Kidney glomerular epithelial cell (primary cell): ENCODE measurements around the gene DENND2D.
"Not testable (repeated sequence)": the region's sequence is repeated elsewhere in the genome, so short reads cannot be mapped to it uniquely, and the experiment has no call there.

Source experiments
- DNase-seq: peaks from one replicate; lab custom pipeline; 2025; lab: John Stamatoyannopoulos, UW

Gene DENND2D

DNA sequence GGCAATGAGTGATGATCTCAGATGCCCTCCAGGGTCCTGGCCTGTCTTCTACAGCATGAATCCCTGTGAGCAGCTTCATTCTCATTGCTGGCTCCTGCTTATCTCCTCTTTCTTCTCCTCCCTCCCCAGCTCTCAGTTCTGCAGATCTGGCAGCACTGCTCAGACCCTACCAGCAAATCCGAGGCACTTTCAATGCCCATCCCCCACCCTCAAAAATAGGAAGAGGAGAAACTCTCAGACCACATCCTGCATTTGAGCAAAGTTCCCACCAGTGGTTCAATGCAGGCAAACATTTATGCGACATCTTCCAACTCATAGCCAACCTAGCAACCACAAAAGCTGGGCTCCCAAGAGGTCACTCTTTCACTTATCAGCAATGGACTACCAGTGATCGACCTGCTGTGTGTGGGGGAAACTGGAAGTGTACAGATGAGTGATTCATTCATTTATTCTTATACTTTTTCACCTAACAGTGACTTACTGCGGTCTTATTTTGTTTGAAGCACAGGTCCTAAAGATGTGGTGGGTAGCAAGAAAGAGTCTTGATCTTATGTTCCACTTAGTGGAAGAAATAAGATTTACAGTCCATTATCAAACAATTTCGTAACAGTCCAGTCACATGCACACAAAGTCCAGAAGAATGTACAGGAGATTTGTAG, 21.3 kb upstream of the DENND2D start:
- no peak for DNase-seq

DNA sequence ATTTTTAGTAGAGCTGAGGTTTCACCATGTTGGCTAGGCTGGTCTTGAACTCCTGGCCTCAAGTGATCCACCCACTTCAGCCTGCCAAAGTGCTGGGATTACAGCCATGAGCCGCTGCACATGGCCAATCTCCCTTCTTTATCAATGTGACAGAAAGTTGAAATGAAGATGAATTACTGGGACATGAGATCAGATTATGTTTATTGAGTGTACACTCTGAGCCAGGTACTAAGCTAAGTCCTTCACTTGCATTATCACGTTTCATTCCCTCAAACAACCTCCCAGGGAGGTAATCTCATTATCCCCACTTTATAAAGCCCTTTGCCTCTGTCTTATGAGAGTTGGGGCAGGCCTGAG, 20.8 kb upstream of the DENND2D start:
- no peak for DNase-seq

DNA sequence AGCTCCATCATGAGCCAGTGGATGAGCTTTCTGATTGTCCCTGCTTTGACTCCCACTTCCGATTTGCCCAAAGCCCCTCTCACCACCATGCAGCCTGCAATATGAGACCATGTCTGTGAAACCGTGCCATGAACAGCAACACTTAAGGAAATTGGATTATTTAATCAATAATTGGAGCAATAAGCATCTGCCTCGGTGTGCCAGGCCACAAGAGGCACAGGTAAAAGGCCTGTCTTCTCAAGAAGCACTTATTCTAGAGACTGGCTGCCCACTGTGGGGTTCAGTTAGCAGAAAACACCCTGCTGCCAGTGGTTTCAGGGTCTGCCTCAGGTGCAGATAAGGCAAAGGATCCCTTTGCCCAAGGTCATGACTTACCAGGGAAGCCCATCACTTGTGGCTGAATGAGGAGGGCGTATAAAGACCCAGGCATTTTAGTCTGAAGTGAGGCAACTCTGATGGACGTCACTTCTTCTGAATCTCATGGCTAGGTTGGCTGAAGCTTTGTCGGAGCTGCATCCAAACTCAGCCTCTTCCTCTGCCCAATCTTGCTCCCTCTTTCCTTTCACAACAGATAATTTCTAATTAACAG, 19.9 kb upstream of the DENND2D start:
- DNase-seq: no peak

DNA sequence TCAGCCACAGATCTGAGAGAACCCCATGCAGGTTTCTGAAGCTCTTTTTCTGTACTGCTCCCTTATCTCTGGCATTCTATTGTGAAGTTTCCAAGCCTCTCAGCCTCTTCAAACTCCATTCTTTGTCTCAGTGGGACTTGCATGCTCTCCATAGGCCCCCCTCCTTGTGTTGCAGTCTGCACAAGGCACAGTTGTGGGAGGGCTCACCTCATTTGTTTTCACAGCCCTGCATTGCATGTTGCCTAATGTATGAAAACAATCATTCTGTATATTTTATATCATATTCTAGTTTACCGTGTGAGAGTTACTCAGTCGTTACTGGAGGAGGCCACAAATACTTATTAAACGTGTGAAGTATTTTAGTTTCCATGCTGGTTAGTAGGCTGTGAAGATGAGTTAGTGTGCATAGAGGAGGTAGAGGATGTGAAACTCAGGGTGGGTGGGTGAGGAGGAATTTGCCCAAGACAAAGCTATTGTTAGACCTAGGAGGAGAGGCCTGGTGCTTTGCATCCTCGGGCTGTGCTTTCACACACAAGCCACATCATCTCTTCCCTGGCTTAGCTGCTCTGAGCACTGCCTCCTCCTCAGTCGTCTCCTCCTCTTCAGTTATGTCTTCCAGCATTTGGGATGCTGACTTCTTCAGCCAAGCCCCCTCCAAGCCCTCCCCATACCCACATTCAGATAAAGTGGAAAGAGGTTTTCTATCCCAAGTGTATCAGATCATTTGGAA, 19.3 kb upstream of the DENND2D start:
- DNase-seq: no peak

DNA sequence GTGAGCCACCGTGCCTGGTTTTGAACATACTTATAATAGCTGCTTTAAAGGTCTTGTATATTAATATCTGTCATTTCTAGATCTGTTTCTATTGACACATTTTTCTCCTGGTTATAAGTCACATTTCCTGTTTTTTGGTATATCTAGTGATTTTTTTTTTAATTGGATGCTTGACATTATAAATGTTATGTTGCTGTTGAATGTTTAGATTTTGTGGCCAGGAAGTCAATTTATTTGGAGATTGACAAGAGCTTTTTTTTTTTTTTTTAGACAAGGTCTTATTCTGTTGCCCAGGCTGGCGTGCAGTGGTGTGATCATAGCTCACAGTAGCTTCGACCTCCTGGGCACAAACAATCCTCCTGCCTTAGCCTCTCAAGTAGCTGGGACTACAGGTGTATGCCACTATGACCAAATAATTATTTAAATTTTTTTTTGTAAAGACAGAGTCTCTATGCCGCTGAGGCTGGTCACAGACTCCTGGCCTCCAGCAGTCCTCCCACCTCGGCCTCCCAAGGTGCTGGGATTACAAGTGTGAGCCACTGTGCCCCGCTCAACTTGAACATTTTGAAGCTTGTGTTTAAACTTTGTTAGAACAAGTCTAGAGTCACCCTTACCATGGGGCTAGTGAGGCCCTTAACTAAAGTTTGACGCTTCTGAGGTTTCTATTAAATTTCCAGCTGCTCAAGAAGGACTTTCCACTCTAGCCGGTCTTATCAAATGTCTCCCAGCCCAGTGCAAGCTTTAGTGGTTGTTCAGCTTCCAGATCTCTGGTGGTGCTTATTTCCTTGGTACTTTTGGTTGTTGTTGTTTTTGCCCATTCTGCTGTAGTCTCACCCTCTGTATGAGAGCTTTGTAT, 18.5 kb upstream of the DENND2D start:
- DNase-seq: no peak

DNA sequence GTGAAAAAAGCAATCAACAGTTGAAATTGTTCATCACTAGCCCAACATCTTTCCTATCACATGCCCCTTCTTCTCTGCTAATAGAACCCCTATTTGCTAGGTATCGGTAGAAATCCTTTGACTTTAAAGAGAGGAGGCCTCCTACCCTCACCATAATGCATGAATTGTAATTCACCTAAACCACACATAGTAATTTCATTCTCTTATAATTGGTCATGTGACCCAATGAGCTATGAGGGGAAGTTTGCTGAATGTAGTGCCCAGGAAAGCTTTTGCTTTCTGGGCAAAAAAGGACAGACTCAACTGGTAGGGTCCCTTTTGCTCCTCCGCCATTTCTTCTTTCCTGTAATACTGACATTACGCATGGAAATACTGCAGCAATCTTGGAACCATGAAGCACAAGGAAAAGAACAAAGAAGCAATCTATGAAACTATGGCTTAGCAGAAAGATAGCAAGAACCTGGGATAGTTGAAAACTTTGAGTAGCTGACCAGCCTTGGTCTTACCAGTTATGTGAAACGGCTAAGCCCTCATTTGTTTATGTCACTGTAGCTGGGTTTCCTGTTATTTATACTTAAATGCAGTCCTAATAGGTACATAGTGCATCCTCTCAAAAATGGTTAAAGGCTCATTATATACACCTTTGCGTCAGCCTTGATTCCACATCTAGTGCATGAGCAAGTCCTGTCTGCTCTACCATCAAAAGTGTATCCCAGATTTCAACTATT, 16.9 kb upstream of the DENND2D start:
- DNase-seq: no peak

DNA sequence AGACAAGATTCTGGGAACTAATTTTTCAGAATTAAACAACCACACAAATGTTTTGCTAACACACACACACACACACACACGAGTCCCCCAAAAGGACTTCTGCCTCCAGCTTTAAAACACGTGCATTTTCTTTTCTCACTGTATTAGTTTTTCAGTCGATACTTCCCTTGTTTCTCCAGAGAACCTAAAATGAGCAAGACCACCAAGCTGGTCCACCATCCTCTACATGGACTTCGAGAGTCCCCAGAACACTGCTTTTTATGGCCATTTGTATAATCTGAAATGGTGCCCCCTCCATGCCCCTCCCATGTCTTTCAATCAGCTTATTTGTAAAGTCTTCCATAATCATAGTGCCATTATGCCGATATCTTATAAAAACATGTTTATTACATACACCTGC, 16.3 kb upstream of the DENND2D start:
- no peak for DNase-seq

DNA sequence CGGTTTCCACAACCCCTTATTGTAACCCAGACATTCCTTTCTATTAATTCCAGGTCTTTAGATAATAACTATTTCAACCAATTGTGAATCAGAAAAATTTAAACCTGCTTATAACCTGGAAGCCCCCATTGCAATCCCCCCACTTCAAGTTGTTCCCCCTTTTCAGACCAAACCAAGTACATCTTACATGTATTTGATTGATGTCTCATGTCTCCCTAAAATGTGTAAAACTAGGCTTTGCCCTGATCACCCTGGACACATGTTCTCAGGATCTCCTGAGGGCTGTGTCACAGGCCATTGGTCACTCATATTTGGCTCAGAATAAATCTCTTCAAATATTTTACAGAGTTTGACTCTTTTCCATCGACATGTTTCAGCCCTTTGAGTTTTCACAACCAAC, 14.8 kb upstream of the DENND2D start:
- not testable (repeated sequence) for DNase-seq

DNA sequence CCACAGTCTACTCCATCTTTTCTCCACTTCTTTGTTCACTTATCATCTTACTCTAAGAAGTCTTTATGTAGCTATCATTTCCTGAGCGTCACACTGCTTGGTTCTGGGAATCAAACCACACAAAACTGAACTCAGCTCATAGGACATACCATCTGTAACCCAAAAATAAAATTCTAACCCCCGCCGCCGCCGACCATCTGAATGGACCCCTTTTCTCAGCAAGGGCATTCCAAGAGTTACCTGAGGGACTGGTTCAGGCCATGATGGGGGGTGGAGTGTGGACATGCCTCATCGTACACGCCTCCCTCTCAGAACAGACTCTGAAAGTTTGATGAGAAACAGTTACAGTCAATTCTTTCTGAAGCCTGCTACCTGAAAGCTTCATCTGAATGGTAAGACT, 14.4 kb upstream of the DENND2D start:
- no peak for DNase-seq

DNA sequence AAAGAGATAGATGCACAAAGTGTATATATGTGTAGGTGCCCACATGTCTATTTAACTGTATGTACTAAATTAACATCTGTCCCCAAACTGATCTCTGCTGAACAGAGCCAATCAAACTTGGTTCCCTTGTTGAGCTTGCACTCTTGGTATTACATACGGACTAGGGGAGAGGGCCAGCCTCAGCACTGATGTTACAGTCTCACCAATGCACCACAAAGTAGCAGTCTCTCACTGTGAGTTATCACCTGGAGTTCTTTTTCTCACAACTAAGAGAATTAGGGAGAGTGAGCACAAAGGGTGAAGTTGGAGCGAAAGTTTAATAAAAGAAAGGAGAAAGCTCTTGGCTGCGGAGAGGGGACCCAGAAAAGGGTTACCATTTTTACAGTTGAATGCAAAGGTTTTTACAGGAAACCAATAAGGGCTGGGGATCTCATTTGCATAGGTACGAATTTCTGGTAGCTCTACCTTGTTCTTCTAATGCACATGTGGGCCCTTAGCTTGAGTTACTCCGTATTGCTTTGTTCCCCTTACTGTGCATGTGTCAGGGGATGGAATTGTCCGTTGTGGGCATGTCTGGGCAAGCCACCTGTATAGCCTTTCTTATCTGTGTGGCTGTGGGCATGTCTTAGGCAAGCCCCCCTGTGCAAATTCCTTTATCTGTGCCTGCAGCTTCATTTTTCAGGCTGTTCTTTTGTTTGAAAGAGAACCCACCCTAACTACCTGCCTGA, 13.8 kb upstream of the DENND2D start:
- no peak for DNase-seq

DNA sequence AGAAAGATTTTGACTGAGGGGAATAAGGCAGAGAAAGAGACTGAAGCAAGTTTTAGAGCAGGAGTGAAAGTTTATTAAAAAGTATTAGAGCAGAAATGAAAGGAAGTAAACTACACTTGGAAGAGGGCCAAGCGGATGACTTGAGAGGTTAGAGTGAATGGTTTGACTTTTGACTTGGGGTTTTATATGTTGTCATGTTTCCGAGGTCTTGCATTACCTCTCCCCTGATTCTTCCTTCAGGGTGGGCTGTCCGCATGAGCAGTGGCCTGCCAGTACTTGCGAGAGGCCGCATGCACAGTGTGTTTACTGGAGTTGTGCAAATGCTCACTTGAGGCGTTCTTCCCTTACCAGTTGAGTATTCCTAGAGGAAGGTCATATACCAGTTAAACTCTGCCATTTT, 13.0 kb upstream of the DENND2D start:
- no peak for DNase-seq

DNA sequence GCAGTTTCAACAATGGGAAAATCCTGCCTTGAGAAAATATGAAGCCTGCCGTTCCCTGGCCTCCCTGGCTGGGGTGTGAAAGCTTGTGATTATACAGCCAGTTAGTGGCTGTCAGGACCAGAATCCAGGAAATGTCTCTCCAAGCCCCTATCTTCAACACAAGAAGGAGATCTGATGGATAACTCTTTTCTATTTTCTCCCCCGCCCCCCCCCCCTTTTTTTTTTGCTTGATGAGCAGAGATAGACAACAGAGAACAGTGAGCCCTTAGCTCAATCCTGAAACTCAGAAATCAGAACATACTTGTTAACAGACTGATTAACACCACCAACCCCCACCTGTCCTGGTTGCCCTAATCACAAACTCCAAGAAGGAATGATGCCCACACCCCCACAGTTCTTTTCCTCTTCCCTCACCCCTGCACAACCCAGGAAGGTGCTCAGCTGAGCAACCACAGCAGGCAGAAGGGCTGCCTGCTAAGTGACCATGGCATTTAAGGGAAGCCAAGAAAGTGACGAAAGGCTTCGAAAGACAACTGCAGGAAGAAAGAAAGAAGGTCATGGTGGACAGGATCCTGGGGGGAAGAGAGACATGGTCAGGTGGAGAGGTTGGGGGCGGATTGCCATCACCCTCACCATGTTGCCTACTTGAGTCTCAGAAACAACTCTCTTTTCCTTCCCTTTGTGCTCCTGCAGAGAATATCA, 12.3 kb upstream of the DENND2D start:
- DNase-seq: no peak

DNA sequence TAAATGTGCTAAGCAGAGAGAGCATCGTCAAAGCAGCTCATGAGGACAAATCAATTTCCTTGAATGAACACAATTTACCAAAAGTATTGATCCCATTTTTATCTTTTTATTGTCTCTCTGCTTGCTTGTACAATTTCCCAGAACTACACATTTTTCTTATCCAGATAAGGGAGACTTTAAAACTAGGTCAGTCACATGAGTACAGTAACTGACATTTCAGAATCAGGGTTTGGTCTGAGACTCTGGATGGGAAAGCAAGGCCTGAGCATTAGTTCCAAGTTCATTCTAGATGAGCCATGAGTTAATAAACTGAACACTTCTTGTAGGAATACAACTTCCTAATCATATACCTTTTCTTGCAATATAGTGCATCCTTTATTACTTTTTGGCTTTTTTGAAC, 11.5 kb upstream of the DENND2D start:
- no peak for DNase-seq

DNA sequence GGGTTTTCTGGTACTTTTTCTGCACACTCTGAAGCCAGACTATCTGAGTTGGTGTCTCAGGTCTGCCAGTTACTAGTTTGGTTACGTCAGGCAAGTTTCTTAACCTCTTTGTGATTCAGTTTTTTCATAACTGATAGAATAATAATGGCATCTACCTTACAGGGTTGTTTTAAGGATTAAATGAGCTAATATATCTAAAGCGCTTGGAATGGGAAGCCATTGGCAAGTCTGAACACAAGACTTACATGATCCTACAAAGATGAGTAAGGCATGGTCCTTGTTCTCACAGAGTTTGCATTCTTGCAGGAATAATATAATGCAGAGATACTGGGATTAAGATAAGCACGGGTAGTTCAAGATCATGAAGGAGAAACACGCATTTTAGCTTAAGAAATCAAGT, 9.2 kb upstream of the DENND2D start:
- DNase-seq: no peak

DNA sequence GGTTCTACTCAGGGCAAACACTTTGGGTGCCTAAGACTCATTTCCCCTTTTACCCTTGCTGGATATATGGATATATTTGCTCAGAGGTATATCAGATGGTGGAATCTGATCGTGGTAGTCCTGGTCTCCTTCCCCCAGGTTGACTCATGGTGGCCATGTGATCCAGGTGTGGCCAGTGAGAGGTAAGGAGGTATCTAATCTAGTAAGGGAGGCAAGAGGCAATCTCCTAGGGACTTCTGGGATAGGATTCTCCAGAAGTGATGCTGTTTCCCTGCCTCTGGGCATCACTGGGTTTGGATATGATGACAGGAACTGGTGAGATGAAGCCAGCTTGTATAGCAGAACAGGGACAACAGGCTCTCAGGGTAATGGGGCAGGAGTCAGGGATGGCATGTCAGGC, 8.5 kb upstream of the DENND2D start:
- no peak for DNase-seq

DNA sequence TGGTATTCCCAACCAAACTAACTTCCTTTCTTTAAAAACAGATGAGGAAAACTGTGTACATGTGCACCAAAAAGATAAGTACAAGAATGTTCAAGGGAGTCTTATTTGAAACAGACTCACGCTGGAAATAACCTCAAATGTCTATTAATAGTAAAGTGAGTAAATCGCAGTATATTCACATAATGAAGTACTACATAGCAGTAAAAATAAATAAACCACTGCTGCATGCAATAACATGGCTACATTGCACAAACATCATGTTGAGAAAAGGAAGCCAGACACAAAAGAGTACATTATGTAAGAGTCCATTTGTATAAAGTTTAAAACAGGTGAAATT, 5.2 kb upstream of the DENND2D start:
- no peak for DNase-seq

DNA sequence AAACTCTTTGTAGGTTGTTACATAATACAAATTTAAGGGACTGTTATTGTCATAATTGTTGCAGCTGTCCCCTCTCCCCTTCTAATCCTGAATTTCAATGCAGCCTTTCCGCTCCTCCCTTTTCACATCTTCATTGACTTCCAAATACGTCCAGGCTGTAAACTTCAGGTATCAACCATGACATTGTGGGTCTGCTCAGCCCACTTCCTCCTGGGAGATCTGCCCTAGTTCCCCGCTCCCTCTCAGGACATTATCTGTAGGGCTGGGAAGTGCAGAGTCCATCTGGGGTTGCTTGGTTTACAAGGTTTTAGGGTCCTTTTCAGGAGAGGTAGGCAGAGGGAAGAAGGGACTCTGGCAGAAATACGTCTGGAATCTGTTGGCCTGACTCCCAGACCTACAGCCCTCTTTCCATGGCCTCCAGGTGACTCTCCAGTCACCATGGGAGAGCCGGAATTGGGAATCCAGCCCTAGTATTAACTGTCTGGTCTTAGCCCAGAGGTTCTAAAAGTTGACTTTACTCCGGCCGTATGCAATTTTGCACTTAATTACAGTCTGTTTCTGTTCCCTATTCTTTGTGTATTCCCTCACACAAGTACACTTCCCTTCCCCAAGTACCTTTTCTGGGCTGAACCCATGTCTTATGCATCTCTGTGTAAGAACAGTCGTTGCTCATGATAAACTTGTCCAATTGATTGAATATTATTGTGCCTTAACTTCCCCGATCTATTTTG, 4.7 kb upstream of the DENND2D start:
- no peak for DNase-seq

DNA sequence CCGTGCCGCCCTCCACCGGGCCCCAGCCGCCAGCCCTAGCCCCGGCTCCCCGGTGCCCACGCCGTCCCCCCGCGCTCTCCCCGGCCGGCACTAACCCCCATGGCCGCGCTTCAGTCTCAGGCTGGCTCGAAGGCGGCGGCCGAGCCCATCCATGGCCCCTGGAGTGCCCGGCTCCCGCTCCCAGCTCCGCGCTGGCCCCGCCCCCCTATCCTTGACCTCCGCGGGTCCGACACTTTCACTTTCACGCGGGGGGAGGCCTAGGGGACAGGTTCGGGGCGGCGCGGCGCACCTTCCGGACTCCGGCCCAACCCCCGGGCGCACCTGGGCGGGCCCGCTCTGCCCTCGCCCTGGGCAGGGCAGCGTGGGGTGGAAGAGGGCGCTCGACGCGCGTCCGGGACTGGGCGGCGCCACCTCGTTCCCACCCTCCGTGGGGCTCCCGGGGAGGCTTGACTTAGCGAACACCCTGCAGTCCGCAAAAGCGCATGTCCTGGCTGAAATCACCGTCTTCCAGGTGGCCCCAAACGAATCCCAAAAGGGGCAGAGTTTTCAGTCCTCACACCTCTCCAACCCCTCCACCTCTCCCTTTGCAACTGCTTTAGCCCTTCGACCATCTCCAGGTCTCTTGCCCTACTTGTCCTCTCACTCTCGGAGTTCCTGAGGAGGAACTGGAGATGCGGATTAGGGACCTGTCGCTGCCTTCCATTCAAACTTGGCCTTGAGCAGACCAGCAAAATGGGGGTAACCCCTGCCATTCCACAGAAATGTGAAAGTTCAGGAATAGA, 3.9 kb upstream of the DENND2D start:
- DNase-seq: no peak

DNA sequence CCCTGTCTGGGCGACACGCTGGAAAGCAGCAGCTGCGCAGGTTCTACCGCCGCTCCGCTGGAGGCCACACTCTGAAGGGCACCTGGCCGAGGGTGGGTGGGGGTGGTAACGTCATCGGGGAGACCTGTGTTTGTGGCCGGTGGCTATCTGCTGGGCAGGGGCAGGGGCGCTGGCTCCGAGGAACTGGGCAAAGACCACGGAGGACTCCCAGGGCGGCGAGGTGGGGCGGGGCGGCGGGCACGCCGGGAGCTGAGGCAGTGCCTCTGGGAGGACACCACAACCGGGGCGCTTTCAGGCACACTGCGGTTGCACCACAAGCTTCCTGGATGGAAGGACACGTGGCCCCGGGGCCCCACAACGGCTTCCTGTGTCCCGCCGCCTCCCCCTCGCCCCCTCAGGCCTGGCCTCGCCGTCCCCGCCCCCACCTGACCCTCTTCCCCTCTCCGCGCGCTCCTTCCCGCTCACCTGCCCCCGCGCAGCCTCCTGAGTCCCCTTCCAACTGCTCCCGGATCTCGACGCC, 3.3 kb upstream of the DENND2D start:
- DNase-seq: no peak
